HG02759 (cell line): ENCODE data around the gene TGFA.
"Not testable (repeated sequence)": the region's sequence is repeated elsewhere in the genome, so short reads cannot be mapped to it uniquely, and the experiment has no call there.

Experiments
- ATAC-seq: cut with Tn5 transposase; IDR thresholded peaks from one replicate; pipeline ENCODE4 v1.9.1; 2021; ENCODE audit warnings: mild to moderate bottlenecking, moderate library complexity; ENCODE audit not compliant: unreplicated experiment

The TGFA gene

GRCh38 chr2:70467237-70467636 lies 86.4 kb downstream of the TGFA start:
- ATAC-seq, result no peak

- ATAC-seq, result not testable (repeated sequence)
These were observed 87.0 kb downstream of the TGFA start for GRCh38 chr2:70466647-70467046.

GRCh38 chr2:70463997-70464396 lies 89.6 kb downstream of the TGFA start:
- ATAC-seq, result no peak

- no peak for ATAC-seq
These were observed 90.0 kb downstream of the TGFA start for GRCh38 chr2:70463581-70463980.

- ATAC-seq, result no peak
These were observed 91.4 kb downstream of the TGFA start for GRCh38 chr2:70461981-70462876.

GRCh38 chr2:70461414-70461813 lies 92.2 kb downstream of the TGFA start:
- no peak for ATAC-seq

GRCh38 chr2:70460333-70460732 lies 93.3 kb downstream of the TGFA start:
- no peak for ATAC-seq

GRCh38 chr2:70458661-70459060 lies 95.0 kb downstream of the TGFA start:
- no peak for ATAC-seq

- ATAC-seq, result no peak
These were observed 96.8 kb downstream of the TGFA start for GRCh38 chr2:70456585-70457495.

- no peak for ATAC-seq
These were observed 98.6 kb downstream of the TGFA start for GRCh38 chr2:70454936-70455544.

- no peak for ATAC-seq
These were observed 102.9 kb downstream of the TGFA start for GRCh38 chr2:70450641-70451250.

- ATAC-seq, result no peak
These were observed 105.6 kb downstream of the TGFA start for GRCh38 chr2:70448041-70448440.

- no peak for ATAC-seq
These were observed 109.9 kb downstream of the TGFA start for GRCh38 chr2:70443726-70444125.

- ATAC-seq, result no peak
These were observed 110.6 kb downstream of the TGFA start for GRCh38 chr2:70443078-70443465.

GRCh38 chr2:70442301-70443077 lies 111.1 kb downstream of the TGFA start:
- ATAC-seq, result no peak

- no peak for ATAC-seq
These were observed 113.0 kb downstream of the TGFA start for GRCh38 chr2:70440621-70441020.

GRCh38 chr2:70435138-70435537 lies 118.5 kb downstream of the TGFA start:
- ATAC-seq, result no peak

- ATAC-seq, result no peak
These were observed 120.3 kb downstream of the TGFA start for GRCh38 chr2:70433315-70433714.

GRCh38 chr2:70431716-70432347 lies 121.8 kb downstream of the TGFA start:
- no peak for ATAC-seq

- ATAC-seq, result no peak
These were observed 127.3 kb downstream of the TGFA start for GRCh38 chr2:70426341-70426740.
